Measurements from ENCODE around the gene PIP5K1A. TPM values are rescaled to one million over a fixed set of nuclear protein-coding genes. Genes with fewer than 3 reads are reported as not detected.

The PIP5K1A gene
- total RNA-seq, 4 donors from 2014 or later = 21.5 to 49.2 (median 36.6) TPM

DNA sequence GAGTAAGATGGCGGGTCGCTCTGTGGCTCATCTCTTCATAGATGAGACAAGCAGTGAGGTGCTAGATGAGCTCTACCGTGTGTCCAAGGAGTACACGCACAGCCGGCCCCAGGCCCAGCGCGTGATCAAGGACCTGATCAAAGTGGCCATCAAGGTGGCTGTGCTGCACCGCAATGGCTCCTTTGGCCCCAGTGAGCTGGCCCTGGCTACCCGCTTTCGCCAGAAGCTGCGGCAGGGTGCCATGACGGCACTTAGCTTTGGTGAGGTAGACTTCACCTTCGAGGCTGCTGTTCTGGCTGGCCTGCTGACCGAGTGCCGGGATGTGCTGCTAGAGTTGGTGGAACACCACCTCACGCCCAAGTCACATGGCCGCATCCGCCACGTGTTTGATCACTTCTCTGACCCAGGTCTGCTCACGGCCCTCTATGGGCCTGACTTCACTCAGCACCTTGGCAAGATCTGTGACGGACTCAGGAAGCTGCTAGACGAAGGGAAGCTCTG is 39.6 kb upstream of the PIP5K1A start:
- intact Hi-C loops (cut with DNase I) = loop anchor here (5.0 kb wide), 1 partner anchor 56 kb away; no protein-coding TSS in a partner anchor
- Histone ChIP-seq H3K27ac (peak overlapping the region in 1 of 4 donors; percentile 21), H3K9me3 (no peaks in the 10 kb centered on the region), H3K4me3 (no peak overlapping the region), H3K4me1 (peaks cover 0 to 47% (median 0%) of the 10 kb centered on the region in 3 donors), H3K27me3 (no peaks in the 10 kb centered on the region), H3K36me3 (peaks cover 0 to 59% (median 17%) of the 10 kb centered on the region in 3 donors)
- TF ChIP-seq, protein P1, sequence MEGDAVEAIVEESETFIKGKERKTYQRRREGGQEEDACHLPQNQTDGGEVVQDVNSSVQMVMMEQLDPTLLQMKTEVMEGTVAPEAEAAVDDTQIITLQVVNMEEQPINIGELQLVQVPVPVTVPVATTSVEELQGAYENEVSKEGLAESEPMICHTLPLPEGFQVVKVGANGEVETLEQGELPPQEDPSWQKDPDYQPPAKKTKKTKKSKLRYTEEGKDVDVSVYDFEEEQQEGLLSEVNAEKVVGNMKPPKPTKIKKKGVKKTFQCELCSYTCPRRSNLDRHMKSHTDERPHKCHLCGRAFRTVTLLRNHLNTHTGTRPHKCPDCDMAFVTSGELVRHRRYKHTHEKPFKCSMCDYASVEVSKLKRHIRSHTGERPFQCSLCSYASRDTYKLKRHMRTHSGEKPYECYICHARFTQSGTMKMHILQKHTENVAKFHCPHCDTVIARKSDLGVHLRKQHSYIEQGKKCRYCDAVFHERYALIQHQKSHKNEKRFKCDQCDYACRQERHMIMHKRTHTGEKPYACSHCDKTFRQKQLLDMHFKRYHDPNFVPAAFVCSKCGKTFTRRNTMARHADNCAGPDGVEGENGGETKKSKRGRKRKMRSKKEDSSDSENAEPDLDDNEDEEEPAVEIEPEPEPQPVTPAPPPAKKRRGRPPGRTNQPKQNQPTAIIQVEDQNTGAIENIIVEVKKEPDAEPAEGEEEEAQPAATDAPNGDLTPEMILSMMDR (IDR thresholded peaks at IDR 0.05) = no peak
- no peak for TF ChIP-seq POLR2A (IDR thresholded peaks at IDR 0.05)
- 81 to 93% methylated on average over 9 to 18 of the region's 22 CpGs for WGBS, 2 donors
- no peak for DNase-seq

DNA sequence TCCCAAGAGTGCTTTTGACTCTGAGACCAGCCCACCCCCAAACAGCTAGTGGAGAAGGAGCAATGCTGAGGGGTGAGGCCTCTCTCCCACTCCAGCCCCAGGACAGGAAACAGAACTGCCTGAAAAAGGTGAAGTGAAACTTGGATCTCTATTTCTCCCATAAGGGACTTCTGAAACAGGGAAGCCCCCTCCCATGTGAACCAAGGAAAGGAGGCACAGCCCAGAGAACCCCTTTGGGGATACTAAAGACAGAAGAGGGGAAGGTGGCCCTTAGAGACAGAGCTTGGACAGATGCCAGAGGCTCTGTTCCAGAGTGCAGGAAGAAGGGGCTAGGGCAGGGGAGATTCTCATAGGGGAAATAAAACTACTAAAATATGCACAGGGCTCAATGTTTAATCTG is 39.0 kb upstream of the PIP5K1A start:
- DNase-seq = no peak
- TF ChIP-seq POLR2A (IDR thresholded peaks at IDR 0.05) = no peak
- TF ChIP-seq, protein P1 (IDR thresholded peaks at IDR 0.05) = no peak
- H3K27ac ChIP-seq = no peak overlapping the region
- no peaks in the 10 kb centered on the region for H3K9me3 ChIP-seq
- H3K4me3 ChIP-seq = no peak overlapping the region
- H3K27me3 ChIP-seq = no peaks in the 10 kb centered on the region
- peaks cover 0 to 59% (median 17%) of the 10 kb centered on the region in 3 donors for H3K36me3 ChIP-seq
- intact Hi-C loops (cut with DNase I) = loop anchor here (5.0 kb wide), 1 partner anchor 57 kb away; no protein-coding TSS in a partner anchor
- H3K4me1 ChIP-seq = peaks cover 0 to 53% (median 4%) of the 10 kb centered on the region in 3 donors

DNA sequence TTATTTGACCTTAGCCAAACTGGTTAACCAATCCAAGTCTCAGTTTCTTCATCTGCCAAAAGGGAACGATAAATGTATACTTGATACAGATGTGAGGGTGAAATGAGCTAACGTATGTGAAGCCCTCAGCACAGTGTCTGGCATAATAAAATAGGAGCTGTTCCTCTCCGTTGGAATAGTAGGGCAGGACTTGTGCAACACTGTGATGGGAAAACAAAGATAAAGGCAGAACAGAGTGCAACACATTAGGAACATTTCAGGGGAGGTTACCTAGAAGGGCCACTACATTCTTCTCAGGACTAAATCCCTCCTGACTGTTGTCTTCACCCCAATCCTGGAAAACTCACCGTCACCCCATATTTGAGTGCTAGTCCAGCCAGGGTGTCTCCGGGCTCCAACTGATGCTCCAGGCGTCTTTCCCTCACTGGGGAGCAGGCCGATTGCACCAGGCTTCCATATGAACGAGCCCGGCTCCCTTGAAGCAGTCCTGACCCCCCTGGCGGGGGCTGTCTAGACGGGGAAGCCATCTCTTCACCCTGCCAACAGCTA is 33.5 kb upstream of the PIP5K1A start:
- intact Hi-C loops (cut with DNase I) = no loop called here
- TF ChIP-seq, protein P1 (IDR thresholded peaks at IDR 0.05) = no peak
- no peak for TF ChIP-seq POLR2A (IDR thresholded peaks at IDR 0.05)
- 26 to 33% methylated on average over 9 to 11 of the region's 11 CpGs for WGBS, 2 donors
- peak overlapping the region; percentile 65 to 76 (median 70) for H3K4me3 ChIP-seq
- no peak for DNase-seq
- H3K9me3 ChIP-seq = no peaks in the 10 kb centered on the region
- no peaks in the 10 kb centered on the region for H3K27me3 ChIP-seq
- H3K27ac ChIP-seq = peak overlapping the region; percentile 81 to 94 (median 88)
- peaks cover 6 to 50% (median 18%) of the 10 kb centered on the region in 3 donors for H3K4me1 ChIP-seq
- peaks cover 0 to 55% (median 11%) of the 10 kb centered on the region in 3 donors for H3K36me3 ChIP-seq

DNA sequence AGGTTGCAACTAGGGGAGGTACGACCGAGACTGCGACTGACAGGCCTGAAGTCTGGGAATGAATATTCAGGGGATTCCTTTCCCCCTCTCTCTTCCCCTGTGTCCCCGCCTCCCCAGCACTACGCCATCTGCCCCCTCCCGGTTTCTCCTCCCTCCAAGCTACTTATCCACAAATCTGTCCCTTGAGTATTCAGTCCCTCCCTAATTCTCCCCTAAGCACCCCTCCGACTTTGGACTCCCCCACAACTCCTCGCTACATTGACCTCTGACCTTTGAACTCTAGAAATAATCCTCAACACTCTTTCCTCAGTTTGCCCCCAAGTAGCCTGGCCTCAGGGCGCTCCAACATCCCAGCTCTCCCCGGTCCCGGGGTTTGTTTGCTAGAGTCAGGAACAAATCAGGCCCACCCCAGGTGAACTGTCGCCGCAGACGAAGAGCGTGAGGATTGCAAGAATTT is 33.0 kb upstream of the PIP5K1A start:
- H3K4me1 ChIP-seq = peaks cover 6 to 45% (median 18%) of the 10 kb centered on the region in 3 donors
- DNase-seq = no peak
- peaks cover 0 to 56% (median 15%) of the 10 kb centered on the region in 3 donors for H3K36me3 ChIP-seq
- intact Hi-C loops (cut with DNase I) = no loop called here
- peak overlapping the region; percentile 81 to 94 (median 88) for H3K27ac ChIP-seq
- no peak for TF ChIP-seq POLR2A (IDR thresholded peaks at IDR 0.05)
- TF ChIP-seq, protein P1 (IDR thresholded peaks at IDR 0.05) = no peak
- no peaks in the 10 kb centered on the region for H3K9me3 ChIP-seq
- 5 to 15% methylated on average over 14 to 15 of the region's 15 CpGs for WGBS, 2 donors
- peak overlapping the region; percentile 65 to 76 (median 70) for H3K4me3 ChIP-seq
- no peaks in the 10 kb centered on the region for H3K27me3 ChIP-seq

DNA sequence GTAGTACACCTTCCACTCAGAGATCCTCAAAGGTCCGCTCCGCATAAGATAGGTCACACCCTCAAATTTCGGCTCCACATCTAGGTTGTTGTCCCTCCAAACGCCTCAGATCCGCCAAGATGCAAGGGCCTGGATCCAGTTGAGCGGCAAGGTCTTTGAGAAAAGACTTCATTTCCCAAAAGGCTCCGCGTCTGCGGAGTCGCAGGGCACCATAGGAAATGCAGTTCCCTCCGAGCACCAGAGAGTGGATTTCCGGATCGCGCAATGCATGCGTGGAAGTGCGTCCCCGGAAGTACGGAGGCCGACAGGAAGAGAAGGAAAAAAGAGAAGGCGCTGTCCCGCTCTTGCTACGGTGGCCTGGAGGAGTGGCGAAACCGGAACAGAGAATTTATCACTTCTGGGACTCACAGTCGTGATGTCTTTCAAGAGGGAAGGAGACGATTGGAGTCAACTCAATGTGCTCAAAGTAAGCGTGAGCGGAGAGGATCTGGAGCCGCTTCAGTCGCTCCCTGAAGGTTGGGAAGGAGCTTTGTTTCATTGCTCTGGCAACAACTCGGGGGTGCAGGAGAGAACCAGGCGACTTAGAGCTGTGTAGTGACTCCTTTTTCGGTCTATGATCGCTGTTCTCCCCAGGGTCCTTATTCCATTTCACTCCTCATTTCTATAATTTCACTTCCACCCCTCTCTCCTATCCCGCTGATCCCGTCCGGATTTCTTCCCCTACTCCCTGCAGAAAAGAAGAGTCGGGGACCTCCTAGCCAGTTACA is 32.4 kb upstream of the PIP5K1A start, which contains the start of the genes LYSMD1 and SCNM1:
Gene LYSMD1, minus strand, starts transcription at position 165 of the 767 bp plus-strand sequence. CDS start 644 bp downstream, outside the sequence.
Gene SCNM1, plus strand, starts transcription at position 407 of the 767 bp plus-strand sequence. Its CDS starts 9 bp downstream, at position 416.
- Histone ChIP-seq H3K9me3 (no peaks in the 10 kb centered on the region), H3K4me1 (peaks cover 6 to 39% (median 18%) of the 10 kb centered on the region in 3 donors), H3K27me3 (no peaks in the 10 kb centered on the region), H3K27ac (peak within 1 kb of the TSS; percentile 81 to 94 (median 88)), H3K4me3 (peak within 1 kb of the TSS; percentile 65 to 76 (median 70)), H3K36me3 (peaks cover 0 to 56% (median 14%) of the 10 kb centered on the region in 3 donors)
- TF ChIP-seq, protein P1 (IDR thresholded peaks at IDR 0.05) = peak in 4 of 6 experiments; percentile 39 to 80 (median 42)
- TF ChIP-seq POLR2A (IDR thresholded peaks at IDR 0.05) = peak in 2 of 4 donors; percentile 44 to 88
- intact Hi-C loops (cut with DNase I) = no loop called here
- 0% methylated on average over 35 to 36 of the region's 38 CpGs for WGBS, 2 donors
- peak; percentile 93 for DNase-seq
